ENCODE measurements around the gene CHKA.

Gene CHKA

GRCh38 chr11:68006606-68007166 is 114.5 kb downstream of the CHKA start:
- TF ChIP-seq CTCF (conservative IDR thresholded peaks at IDR 0.05; ENCODE audit: low read length) = no peak
- no peak for TF ChIP-seq EZH2phosphoT487 (IDR thresholded peaks at IDR 0.05; ENCODE audit: borderline replicate concordance)
- Histone ChIP-seq H3F3A (ENCODE audit: low read depth) (no peaks in the 10 kb centered on the region), H3K4me1 (ENCODE audit: insufficient read depth, low read length, poor library complexity, severe bottlenecking) (peaks cover 16% of the 10 kb centered on the region), H3K4me3 (ENCODE audit: low read length, poor library complexity, severe bottlenecking) (no peak overlapping the region), H2AFZ (ENCODE audit: low read length) (no peak overlapping the region), H3K4me2 (ENCODE audit: low read depth, low read length, poor library complexity, severe bottlenecking) (no peak overlapping the region), H3K27me3 (ENCODE audit: insufficient read depth, low read length, poor library complexity, severe bottlenecking) (no peaks in the 10 kb centered on the region), H3K79me2 (ENCODE audit: insufficient read depth, low read length) (no peaks in the 10 kb centered on the region), H3K9me3 (ENCODE audit: insufficient read depth, low read depth, low read length) (no peaks in the 10 kb centered on the region), H4K20me1 (ENCODE audit: insufficient read depth, low read length, poor library complexity, severe bottlenecking) (no peaks in the 10 kb centered on the region), H3K36me3 (ENCODE audit: insufficient read depth, low read length) (no peaks in the 10 kb centered on the region), H3K9ac (ENCODE audit: low read depth, low read length, poor library complexity, severe bottlenecking) (no peak overlapping the region), H3K9me2 (replicated peaks; ENCODE audit: low read depth, low read length) (no peaks in the 10 kb centered on the region)

GRCh38 chr11:68004551-68005335 is 116.4 kb downstream of the CHKA start:
- peaks cover 11% of the 10 kb centered on the region for H3K4me1 ChIP-seq (ENCODE audit: insufficient read depth, low read length, poor library complexity, severe bottlenecking)

GRCh38 chr11:68003846-68004550 is 117.2 kb downstream of the CHKA start, which contains the start of gene UNC93B1:
Gene UNC93B1, minus strand, starts transcription at chr11:68004097. Its CDS starts 54 bp downstream, at chr11:68004043.
- no peaks in the 10 kb centered on the region for H3K36me3 ChIP-seq (ENCODE audit: insufficient read depth, low read length)
- peaks cover 12% of the 10 kb centered on the region for H3K4me1 ChIP-seq (ENCODE audit: insufficient read depth, low read length, poor library complexity, severe bottlenecking)
- H2AFZ ChIP-seq (ENCODE audit: low read length) = 0 out of 2 replicates have a peak within 1 kb of the TSS, but pooled peaks have one; percentile 36
- peak within 1 kb of the TSS; percentile 57 for H3K4me2 ChIP-seq (ENCODE audit: low read depth, low read length, poor library complexity, severe bottlenecking)
- H3K9me3 ChIP-seq (ENCODE audit: insufficient read depth, low read depth, low read length) = no peaks in the 10 kb centered on the region
- no peak within 1 kb of the TSS for H3K9ac ChIP-seq (ENCODE audit: low read depth, low read length, poor library complexity, severe bottlenecking)
- no peak for TF ChIP-seq CTCF (conservative IDR thresholded peaks at IDR 0.05; ENCODE audit: low read length)
- TF ChIP-seq EZH2phosphoT487 (IDR thresholded peaks at IDR 0.05; ENCODE audit: borderline replicate concordance) = no peak
- no peaks in the 10 kb centered on the region for H3K79me2 ChIP-seq (ENCODE audit: insufficient read depth, low read length)
- peak within 1 kb of the TSS; percentile 63 for H3K4me3 ChIP-seq (ENCODE audit: low read length, poor library complexity, severe bottlenecking)
- H3F3A ChIP-seq (ENCODE audit: low read depth) = no peaks in the 10 kb centered on the region
- no peaks in the 10 kb centered on the region for H3K27me3 ChIP-seq (ENCODE audit: insufficient read depth, low read length, poor library complexity, severe bottlenecking)
- H3K9me2 ChIP-seq (replicated peaks; ENCODE audit: low read depth, low read length) = no peaks in the 10 kb centered on the region
- no peaks in the 10 kb centered on the region for H4K20me1 ChIP-seq (ENCODE audit: insufficient read depth, low read length, poor library complexity, severe bottlenecking)

More at GRCh38 chr11:68004551-68005335, 116.4 kb downstream of the CHKA start:
- no peaks in the 10 kb centered on the region for H3K9me3 ChIP-seq (ENCODE audit: insufficient read depth, low read depth, low read length)
- H2AFZ ChIP-seq (ENCODE audit: low read length) = 0 out of 2 replicates have a peak overlapping the region, but pooled peaks have one; percentile 36
- no peaks in the 10 kb centered on the region for H3F3A ChIP-seq (ENCODE audit: low read depth)
- no peaks in the 10 kb centered on the region for H3K79me2 ChIP-seq (ENCODE audit: insufficient read depth, low read length)
- H3K4me2 ChIP-seq (ENCODE audit: low read depth, low read length, poor library complexity, severe bottlenecking) = peak overlapping the region; percentile 57
- TF ChIP-seq CTCF (conservative IDR thresholded peaks at IDR 0.05; ENCODE audit: low read length) (no peak), EZH2phosphoT487 (IDR thresholded peaks at IDR 0.05; ENCODE audit: borderline replicate concordance) (no peak)
- H3K36me3 ChIP-seq (ENCODE audit: insufficient read depth, low read length) = no peaks in the 10 kb centered on the region
- H4K20me1 ChIP-seq (ENCODE audit: insufficient read depth, low read length, poor library complexity, severe bottlenecking) = no peaks in the 10 kb centered on the region
- H3K27me3 ChIP-seq (ENCODE audit: insufficient read depth, low read length, poor library complexity, severe bottlenecking) = no peaks in the 10 kb centered on the region
- H3K4me3 ChIP-seq (ENCODE audit: low read length, poor library complexity, severe bottlenecking) = peak overlapping the region; percentile 63
- H3K9me2 ChIP-seq (replicated peaks; ENCODE audit: low read depth, low read length) = no peaks in the 10 kb centered on the region
- H3K9ac ChIP-seq (ENCODE audit: low read depth, low read length, poor library complexity, severe bottlenecking) = no peak overlapping the region
